ENCODE data around the gene SEC14L6.

SEC14L6 gene

DNA sequence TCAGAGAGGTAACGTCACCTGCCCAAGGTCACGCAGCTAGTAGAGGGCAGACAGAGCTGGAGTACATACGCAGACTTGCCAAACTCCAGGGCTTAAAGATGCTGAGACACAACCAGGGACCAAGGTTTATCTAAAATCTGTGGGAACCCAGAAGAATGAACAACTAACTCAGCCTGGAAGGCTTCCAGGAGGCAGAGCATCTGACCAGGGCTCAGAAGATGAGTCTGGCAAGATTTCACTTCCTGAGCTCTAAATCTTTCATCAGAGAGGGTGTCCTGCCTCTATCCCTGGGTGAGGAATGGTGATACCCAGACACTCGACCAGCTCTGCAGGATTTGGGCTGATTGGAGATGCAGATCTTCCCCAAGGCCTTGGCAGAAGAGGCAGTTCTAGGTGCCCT lies 18.8 kb upstream of the SEC14L6 start (continued):
- TF ChIP-seq, protein P1, sequence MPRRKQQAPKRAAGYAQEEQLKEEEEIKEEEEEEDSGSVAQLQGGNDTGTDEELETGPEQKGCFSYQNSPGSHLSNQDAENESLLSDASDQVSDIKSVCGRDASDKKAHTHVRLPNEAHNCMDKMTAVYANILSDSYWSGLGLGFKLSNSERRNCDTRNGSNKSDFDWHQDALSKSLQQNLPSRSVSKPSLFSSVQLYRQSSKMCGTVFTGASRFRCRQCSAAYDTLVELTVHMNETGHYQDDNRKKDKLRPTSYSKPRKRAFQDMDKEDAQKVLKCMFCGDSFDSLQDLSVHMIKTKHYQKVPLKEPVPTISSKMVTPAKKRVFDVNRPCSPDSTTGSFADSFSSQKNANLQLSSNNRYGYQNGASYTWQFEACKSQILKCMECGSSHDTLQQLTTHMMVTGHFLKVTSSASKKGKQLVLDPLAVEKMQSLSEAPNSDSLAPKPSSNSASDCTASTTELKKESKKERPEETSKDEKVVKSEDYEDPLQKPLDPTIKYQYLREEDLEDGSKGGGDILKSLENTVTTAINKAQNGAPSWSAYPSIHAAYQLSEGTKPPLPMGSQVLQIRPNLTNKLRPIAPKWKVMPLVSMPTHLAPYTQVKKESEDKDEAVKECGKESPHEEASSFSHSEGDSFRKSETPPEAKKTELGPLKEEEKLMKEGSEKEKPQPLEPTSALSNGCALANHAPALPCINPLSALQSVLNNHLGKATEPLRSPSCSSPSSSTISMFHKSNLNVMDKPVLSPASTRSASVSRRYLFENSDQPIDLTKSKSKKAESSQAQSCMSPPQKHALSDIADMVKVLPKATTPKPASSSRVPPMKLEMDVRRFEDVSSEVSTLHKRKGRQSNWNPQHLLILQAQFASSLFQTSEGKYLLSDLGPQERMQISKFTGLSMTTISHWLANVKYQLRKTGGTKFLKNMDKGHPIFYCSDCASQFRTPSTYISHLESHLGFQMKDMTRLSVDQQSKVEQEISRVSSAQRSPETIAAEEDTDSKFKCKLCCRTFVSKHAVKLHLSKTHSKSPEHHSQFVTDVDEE (CRISPR knock-in tag; IDR thresholded peaks at IDR 0.05) = no peak

DNA sequence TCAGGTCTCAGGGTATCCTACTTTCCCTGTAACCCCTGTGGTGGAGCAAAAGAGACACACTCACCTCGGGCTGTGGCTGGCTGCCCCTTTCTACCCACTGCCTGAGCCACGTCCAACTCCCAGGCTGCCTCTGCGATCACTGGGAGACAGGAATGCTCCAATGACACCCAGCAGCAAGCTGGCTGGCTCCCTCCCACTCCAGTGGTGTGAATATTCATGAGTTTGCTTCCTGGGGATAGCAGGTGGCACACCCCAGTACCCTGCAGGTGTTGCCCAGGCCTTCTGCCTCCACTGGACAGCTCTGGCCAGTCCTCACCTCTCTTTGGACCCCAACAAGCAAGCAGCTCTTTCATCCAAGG lies 18.2 kb upstream of the SEC14L6 start:
- TF ChIP-seq, protein P2, sequence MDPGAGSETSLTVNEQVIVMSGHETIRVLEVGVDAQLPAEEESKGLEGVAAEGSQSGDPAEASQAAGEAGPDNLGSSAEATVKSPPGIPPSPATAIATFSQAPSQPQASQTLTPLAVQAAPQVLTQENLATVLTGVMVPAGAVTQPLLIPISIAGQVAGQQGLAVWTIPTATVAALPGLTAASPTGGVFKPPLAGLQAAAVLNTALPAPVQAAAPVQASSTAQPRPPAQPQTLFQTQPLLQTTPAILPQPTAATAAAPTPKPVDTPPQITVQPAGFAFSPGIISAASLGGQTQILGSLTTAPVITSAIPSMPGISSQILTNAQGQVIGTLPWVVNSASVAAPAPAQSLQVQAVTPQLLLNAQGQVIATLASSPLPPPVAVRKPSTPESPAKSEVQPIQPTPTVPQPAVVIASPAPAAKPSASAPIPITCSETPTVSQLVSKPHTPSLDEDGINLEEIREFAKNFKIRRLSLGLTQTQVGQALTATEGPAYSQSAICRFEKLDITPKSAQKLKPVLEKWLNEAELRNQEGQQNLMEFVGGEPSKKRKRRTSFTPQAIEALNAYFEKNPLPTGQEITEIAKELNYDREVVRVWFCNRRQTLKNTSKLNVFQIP (CRISPR knock-in tag; IDR thresholded peaks at IDR 0.05; ENCODE audit: borderline replicate concordance, low read depth) = no peak
- TF ChIP-seq RARB (CRISPR knock-in tag; IDR thresholded peaks at IDR 0.05) (no peak), ARNTL (CRISPR knock-in tag; IDR thresholded peaks at IDR 0.05; ENCODE audit: borderline replicate concordance, low read depth) (no peak), TCF4 (CRISPR knock-in tag; IDR thresholded peaks at IDR 0.05; ENCODE audit: borderline replicate concordance) (no peak), CSDC2 (CRISPR knock-in tag; IDR thresholded peaks at IDR 0.05) (no peak), ESRRG (CRISPR knock-in tag; IDR thresholded peaks at IDR 0.05) (no peak), ZNF70 (CRISPR knock-in tag; IDR thresholded peaks at IDR 0.05) (no peak), ZFP3 (CRISPR knock-in tag; IDR thresholded peaks at IDR 0.05) (no peak), ZNF565 (CRISPR knock-in tag; conservative IDR thresholded peaks at IDR 0.05; ENCODE audit: low read depth) (no peak), ZC3H10 (CRISPR knock-in tag; IDR thresholded peaks at IDR 0.05) (no peak), SNAI2 (CRISPR knock-in tag; IDR thresholded peaks at IDR 0.05) (no peak)
- TF ChIP-seq, protein P3, sequence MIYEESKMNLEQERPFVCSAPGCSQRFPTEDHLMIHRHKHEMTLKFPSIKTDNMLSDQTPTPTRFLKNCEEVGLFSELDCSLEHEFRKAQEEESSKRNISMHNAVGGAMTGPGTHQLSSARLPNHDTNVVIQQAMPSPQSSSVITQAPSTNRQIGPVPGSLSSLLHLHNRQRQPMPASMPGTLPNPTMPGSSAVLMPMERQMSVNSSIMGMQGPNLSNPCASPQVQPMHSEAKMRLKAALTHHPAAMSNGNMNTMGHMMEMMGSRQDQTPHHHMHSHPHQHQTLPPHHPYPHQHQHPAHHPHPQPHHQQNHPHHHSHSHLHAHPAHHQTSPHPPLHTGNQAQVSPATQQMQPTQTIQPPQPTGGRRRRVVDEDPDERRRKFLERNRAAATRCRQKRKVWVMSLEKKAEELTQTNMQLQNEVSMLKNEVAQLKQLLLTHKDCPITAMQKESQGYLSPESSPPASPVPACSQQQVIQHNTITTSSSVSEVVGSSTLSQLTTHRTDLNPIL (CRISPR knock-in tag; IDR thresholded peaks at IDR 0.05; ENCODE audit: low read depth) = no peak
- TF ChIP-seq, protein P4, sequence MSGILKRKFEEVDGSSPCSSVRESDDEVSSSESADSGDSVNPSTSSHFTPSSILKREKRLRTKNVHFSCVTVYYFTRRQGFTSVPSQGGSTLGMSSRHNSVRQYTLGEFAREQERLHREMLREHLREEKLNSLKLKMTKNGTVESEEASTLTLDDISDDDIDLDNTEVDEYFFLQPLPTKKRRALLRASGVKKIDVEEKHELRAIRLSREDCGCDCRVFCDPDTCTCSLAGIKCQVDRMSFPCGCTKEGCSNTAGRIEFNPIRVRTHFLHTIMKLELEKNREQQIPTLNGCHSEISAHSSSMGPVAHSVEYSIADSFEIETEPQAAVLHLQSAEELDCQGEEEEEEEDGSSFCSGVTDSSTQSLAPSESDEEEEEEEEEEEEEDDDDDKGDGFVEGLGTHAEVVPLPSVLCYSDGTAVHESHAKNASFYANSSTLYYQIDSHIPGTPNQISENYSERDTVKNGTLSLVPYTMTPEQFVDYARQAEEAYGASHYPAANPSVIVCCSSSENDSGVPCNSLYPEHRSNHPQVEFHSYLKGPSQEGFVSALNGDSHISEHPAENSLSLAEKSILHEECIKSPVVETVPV (CRISPR knock-in tag; IDR thresholded peaks at IDR 0.05) = no peak
- TF ChIP-seq, protein P5, sequence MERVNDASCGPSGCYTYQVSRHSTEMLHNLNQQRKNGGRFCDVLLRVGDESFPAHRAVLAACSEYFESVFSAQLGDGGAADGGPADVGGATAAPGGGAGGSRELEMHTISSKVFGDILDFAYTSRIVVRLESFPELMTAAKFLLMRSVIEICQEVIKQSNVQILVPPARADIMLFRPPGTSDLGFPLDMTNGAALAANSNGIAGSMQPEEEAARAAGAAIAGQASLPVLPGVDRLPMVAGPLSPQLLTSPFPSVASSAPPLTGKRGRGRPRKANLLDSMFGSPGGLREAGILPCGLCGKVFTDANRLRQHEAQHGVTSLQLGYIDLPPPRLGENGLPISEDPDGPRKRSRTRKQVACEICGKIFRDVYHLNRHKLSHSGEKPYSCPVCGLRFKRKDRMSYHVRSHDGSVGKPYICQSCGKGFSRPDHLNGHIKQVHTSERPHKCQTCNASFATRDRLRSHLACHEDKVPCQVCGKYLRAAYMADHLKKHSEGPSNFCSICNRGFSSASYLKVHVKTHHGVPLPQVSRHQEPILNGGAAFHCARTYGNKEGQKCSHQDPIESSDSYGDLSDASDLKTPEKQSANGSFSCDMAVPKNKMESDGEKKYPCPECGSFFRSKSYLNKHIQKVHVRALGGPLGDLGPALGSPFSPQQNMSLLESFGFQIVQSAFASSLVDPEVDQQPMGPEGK (CRISPR knock-in tag; IDR thresholded peaks at IDR 0.05; ENCODE audit: borderline replicate concordance) = no peak
- no peak for ATAC-seq

DNA sequence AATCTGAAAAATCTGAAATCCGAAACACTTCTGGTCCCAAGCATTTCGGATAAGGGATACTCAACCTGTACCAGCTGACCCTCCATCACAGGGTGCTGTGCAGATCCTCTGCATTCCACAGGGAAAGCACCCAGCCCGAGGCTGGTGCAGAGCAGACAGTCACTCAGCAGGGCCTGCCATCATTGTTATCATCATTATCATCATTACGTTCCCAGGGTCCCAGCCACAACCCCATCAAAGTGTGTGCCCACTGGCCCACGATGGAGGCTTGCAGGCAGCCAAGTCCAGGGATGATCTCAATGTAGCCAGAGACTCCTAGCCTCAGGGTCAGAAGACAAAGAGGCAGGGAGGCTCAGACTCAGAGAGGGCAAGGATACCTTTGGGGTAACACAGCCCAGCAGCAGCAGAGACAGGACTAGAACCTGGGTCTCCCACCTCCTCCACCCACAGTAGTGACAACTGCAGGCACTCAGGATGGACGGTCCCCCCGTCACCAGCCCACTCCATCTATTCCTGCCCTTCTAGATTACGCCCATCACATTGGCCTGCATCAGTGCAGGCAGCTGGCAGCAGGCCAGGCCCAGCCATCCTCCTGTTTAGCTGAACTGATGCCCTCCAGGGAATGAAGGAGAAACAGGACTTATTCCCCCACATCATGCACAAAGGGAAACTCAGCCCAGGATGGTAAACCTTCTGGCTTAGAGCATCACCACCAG lies 17.7 kb upstream of the SEC14L6 start:
- TF ChIP-seq RARB (CRISPR knock-in tag; IDR thresholded peaks at IDR 0.05) = no peak
- TF ChIP-seq OSR1 (CRISPR knock-in tag; IDR thresholded peaks at IDR 0.05) = no peak
- TF ChIP-seq, protein P3 (CRISPR knock-in tag; IDR thresholded peaks at IDR 0.05; ENCODE audit: low read depth) = no peak
- no peak for TF ChIP-seq CSDC2 (CRISPR knock-in tag; IDR thresholded peaks at IDR 0.05)
- no peak for TF ChIP-seq BACH2 (CRISPR knock-in tag; IDR thresholded peaks at IDR 0.05; ENCODE audit: borderline replicate concordance)
- TF ChIP-seq, protein P1 (CRISPR knock-in tag; IDR thresholded peaks at IDR 0.05) = no peak
- no peak for ATAC-seq
